GM18505 (cell line): Measurements from ENCODE around the gene BAHD1.

Source experiments
- ATAC-seq: cut with Tn5 transposase; IDR thresholded peaks from one replicate; pipeline ENCODE4 v1.9.1; 2021; ENCODE audit not compliant: unreplicated experiment
- POLR2A ChIP-seq: IDR thresholded peaks from 4 replicates; pipeline ENCODE4 v1.6.1; 2011; ENCODE audit warnings: borderline replicate concordance; ENCODE audit not compliant: insufficient read depth, insufficient read length; ENCODE audit errors: extremely low read depth

BAHD1 gene

DNA sequence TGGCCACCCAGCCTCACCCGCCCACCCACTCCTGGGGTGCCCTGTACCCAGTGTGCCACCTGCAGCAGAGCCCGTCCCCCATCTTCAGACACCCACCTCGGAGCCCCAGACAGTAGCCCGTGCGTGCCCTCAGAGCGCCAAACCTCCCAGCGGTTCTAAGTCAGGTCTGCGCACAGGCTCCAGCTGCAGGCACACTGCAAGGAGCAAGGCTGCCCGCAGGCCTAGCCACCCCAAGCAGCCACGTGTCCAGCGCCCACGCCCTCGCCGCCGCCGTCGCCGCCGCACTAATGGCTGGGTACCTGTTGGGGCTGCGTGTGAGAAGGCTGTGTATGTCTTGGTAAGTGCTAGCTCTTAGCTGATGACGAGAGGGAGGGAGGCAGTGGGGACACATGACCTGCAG, 21.2 kb downstream of the BAHD1 start:
- no peak for ATAC-seq
- no peak for TF ChIP-seq POLR2A

- TF ChIP-seq POLR2A: no peak
- no peak for ATAC-seq
These were observed 22.5 kb downstream of the BAHD1 start for GRCh38 chr15:40463279-40463678.

DNA sequence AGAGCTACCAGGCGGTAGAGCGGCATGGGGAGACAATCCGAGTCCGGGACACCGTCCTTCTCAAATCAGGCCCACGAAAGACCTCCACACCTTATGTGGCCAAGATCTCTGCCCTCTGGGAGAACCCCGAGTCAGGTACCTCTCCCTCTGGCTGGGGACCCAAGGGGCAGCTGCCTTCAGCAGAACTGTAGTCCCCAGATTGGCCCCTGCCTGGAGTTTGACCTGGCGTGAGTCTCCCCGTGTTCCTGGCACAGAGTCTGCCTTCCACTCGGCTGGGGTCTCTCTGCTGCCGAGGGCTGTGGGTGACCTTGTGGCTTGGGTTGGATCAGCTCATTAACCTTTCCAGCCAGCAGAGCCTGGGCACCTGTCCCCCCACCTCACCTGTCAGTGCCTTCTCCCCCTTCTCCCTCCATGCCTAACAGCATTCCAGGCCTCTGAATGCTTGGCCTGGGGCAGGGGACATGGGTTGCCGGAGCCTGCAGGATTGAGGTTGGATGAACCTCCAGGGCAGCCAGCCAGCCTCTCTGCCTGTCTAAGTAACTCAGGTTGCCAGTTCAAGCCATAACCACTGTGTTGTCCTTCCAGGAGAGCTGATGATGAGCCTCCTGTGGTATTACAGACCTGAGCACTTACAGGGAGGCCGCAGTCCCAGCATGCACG, 23.3 kb downstream of the BAHD1 start:
- TF ChIP-seq POLR2A: no peak
- no peak for ATAC-seq

- no peak for ATAC-seq
- no peak for TF ChIP-seq POLR2A
These were observed 23.9 kb downstream of the BAHD1 start for GRCh38 chr15:40464595-40465185.

DNA sequence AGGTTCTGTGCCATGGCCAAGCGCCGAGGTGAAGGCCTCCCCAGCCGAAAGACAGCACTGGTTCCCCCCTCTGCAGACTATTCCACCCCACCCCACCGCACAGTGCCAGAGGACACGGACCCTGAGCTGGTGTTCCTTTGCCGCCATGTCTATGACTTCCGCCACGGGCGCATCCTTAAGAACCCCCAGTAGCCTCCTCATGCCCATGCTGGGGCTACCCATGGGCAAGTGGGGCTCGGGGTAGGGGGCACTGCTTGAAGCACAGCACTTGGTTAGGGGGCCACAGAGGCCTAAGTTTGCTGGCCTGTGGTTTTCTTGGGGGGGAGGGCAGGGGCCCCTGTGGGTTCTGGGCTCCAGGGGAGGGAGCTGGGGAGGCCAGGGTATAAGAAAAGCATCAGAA, 25.2 kb downstream of the BAHD1 start:
- no peak for ATAC-seq
- no peak for TF ChIP-seq POLR2A

GRCh38 chr15:40466426-40467260, 25.9 kb downstream of the BAHD1 start:
- no peak for TF ChIP-seq POLR2A
- ATAC-seq: no peak

- no peak for TF ChIP-seq POLR2A
- ATAC-seq: no peak
These were observed 26.5 kb downstream of the BAHD1 start for GRCh38 chr15:40467261-40467615.

DNA sequence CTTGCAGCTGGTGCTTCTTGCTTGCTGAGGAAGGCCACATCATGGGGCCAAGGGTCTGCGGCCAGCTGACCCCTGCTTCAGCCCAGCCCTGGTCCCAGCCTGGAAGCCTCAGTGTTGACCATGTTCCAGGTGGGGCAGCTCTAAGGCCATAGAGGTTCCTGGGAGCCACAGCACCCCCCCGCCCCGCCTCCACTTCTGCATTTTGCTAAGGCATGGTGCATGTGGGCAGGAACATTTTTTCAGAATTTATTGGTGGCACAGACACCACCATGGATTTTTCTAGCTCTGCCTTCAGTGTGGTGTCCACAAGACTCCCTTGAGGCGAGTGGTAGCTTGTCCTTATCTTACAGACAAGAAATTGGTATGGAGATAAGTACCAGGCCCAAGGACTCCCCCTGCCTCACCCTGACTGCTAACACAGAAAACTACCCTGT, 28.2 kb downstream of the BAHD1 start:
- no peak for TF ChIP-seq POLR2A
- no peak for ATAC-seq

- ATAC-seq: no peak
- TF ChIP-seq POLR2A: no peak
These were observed 29.1 kb downstream of the BAHD1 start for GRCh38 chr15:40469776-40470390.

- peak; percentile 66 for TF ChIP-seq POLR2A
- peak; percentile 59 for ATAC-seq
These were observed 29.8 kb downstream of the BAHD1 start, which contains the start of gene CHST14 for GRCh38 chr15:40470423-40471104. CHST14 (plus strand) TSS chr15:40470984; CDS start chr15:40471214, 230 bp downstream.

- ATAC-seq: peak; percentile 27
These were observed 30.5 kb downstream of the BAHD1 start for GRCh38 chr15:40471105-40471807.

GRCh38 chr15:40471808-40472150, 31.0 kb downstream of the BAHD1 start:
- peak; percentile 13 for ATAC-seq
- TF ChIP-seq POLR2A: no peak

More at GRCh38 chr15:40471105-40471807, 30.5 kb downstream of the BAHD1 start:
- TF ChIP-seq POLR2A: no peak
